ENCODE results near the gene SUN1.

DNA sequence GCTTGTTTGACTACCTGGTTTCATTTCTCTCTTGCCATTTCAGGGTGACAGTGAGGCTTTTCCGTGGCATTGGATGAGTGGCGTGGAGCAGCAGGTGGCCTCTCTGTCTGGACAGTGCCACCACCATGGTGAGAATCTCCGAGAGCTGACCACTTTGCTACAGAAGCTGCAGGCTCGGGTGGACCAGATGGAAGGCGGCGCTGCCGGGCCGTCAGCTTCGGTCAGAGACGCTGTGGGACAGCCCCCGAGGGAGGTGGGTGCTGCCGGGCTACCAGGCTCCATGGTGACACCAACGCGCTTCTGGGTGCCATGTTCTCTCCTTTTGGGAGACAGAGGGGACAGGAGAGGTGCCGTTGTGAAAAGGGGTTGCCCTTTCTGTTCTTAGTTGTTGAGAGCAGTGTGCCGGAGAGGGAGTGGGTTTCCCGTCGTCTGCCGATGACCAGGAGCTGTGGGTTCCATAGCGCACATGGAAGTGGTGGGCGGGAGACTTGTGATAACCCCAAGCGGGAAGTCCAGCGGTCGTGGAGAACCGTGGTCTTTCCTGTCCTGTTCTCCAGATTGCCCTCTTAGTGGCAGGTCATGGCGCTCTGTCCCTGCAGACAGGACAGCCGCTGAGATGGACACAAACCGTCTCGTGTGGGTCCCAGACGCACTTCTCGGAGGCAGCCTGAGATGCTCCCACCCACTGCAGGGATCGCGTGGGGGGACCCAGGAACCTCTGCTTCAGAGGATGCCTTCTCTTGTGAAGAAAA, 21.3 kb downstream of the SUN1 start:
- TF ChIP-seq GATA2 (IDR thresholded peaks at IDR 0.05; ENCODE audit: low read depth, low read length) (no peak), GATA3 (IDR thresholded peaks at IDR 0.05; ENCODE audit: low read depth, low read length) (no peak)

All from SH-SY5Y (cell line).